GM21717 (cell line): ENCODE measurements around the gene DYNLT2.
"Not testable (repeated sequence)": the region's sequence is repeated elsewhere in the genome, so short reads cannot be mapped to it uniquely, and the experiment has no call there.

Experiments
- ATAC-seq: cut with Tn5 transposase; IDR thresholded peaks from one replicate; pipeline ENCODE4 v1.9.1; 2021; ENCODE audit warnings: mild to moderate bottlenecking, moderate library complexity; ENCODE audit not compliant: unreplicated experiment

DYNLT2 gene

GRCh38 chr6:169783971-169784820 is 32.8 kb upstream of the DYNLT2 start:
- no peak for ATAC-seq

GRCh38 chr6:169783401-169783800 is 32.0 kb upstream of the DYNLT2 start:
- ATAC-seq, result no peak

GRCh38 chr6:169782966-169783365 is 31.6 kb upstream of the DYNLT2 start:
- ATAC-seq, result no peak

DNA sequence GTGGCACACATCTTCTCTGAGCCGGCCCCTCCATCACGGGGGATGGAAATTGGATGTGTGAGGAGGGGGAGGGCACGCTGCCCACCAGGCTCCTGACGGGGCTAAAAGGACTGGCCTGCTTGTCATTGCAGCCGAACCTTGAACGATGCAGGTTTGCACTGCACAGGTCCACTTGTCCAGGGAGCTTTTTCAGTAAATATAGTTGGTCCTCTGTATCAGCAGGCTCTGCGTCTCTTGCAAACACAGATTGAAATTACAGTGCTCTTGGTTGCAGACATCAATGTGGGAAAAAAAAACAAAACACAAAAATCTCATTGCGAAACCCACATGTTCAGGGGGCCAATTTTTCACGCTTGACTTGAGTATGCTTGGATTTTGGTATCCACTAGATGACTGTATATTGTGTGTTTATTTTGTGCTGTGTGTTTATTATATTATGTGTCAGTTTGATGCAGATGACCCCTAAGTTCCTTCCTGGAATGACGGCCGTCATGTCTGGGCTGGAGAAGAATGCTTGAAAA is 29.3 kb upstream of the DYNLT2 start:
- no peak for ATAC-seq

- no peak for ATAC-seq
Observed at GRCh38 chr6:169779896-169780295, 28.5 kb upstream of the DYNLT2 start.

- ATAC-seq, result no peak
Observed at GRCh38 chr6:169779092-169779815, 27.9 kb upstream of the DYNLT2 start.

DNA sequence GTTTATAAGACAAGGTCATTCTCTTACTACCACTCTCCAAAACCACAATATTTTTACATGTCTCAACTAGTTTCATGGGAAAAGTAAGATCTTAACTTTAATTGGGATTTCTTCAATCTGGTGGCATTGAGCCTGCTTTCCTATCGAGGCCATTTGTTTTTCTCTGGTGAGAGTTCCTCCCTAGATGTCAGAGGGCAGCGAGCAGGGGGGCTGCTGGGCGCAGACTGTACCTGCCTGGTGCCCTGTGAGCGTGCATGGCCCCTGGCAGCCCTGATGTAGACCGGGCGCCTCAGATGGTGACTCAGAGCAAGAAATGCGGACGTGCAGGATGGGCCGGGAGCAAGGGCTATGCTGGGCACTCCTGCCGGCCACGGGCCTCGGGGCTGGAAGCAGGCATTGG is 27.3 kb upstream of the DYNLT2 start:
- ATAC-seq, result no peak

GRCh38 chr6:169777896-169778295 is 26.5 kb upstream of the DYNLT2 start:
- ATAC-seq, result no peak

GRCh38 chr6:169776379-169776778 is 25.0 kb upstream of the DYNLT2 start:
- no peak for ATAC-seq

DNA sequence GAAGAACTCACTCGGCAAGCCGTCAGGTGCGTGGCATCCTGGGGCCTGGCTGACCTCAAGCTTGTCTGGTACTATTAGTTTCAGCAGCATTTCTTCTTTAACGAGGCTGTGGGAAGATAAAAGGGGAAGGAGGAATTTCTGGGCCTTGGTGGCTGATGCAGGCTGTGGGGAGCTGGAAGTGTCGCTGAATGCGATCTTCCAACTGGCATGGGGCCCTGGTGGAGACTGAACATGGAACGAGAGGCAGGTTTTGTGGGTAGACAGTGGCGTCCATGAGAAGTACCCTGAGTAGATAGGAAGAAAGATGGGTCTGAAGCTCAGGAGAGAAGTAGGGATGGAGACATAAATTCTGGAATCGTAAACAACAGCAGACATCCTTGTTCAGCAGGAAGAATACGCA is 23.9 kb upstream of the DYNLT2 start:
- no peak for ATAC-seq

DNA sequence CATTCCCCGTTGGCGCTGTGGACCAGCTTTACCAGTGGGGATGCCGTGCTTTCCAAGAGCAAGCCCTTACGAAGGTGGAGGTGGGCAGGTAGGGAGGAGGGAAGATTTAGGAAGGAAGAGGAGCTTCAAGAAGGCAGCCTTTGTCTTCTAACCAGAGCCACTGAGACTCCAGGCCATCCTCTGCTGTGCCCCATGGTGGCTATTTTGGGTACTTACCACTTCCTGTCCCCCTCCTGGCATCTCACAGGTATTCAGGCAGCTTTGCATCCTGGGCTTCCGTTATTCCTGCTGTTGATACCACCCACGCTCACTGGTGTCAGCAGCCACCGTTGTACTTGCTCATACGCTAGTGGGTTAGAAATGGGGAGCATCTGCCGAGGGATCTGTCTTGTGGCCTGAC is 23.0 kb upstream of the DYNLT2 start:
- ATAC-seq, result no peak

- no peak for ATAC-seq
Observed at GRCh38 chr6:169766921-169767736, 15.8 kb upstream of the DYNLT2 start.

GRCh38 chr6:169766232-169766631 is 14.9 kb upstream of the DYNLT2 start:
- no peak for ATAC-seq

- ATAC-seq, result not testable (repeated sequence)
Observed at GRCh38 chr6:169765789-169766188, 14.4 kb upstream of the DYNLT2 start.

DNA sequence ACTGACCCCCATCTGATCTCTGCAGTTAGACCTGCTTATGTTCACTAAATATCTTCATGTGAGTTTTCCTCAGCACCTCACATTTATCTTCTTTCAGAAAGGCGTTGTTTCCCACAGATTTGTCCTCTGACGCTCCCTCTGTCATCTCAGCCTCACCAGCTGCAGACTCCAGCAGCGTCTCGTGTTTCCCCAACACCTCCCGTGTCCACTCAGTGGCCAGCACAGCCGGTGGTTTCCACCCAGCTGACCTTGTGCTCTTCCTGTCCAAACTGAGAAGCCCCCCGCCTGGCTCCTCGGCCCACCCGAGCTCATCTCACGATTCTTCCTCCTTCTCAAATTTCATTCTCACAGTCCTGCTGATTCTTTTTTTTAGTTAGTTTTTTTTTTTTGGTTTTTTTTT is 12.5 kb upstream of the DYNLT2 start:
- ATAC-seq, result no peak

DNA sequence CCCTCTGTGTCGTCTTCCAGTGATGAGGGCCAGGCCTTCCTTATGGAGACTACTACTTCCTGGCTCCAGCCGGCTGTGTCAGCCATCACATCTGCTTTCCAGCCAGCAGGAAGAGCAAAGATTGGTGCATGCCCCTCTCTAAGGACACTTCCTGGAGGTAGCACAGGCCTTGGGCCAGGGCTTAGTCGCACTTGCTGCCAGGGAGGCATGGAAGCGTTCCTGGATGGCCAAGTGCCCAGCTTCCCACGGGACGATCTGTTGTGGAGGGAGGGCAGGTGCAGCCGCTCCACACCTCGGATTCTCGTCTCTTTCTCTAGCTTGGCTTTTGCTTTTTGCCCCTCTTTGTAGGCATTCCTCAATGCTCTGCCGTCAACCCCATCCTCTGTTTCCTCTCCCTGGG is 11.9 kb upstream of the DYNLT2 start:
- no peak for ATAC-seq

DNA sequence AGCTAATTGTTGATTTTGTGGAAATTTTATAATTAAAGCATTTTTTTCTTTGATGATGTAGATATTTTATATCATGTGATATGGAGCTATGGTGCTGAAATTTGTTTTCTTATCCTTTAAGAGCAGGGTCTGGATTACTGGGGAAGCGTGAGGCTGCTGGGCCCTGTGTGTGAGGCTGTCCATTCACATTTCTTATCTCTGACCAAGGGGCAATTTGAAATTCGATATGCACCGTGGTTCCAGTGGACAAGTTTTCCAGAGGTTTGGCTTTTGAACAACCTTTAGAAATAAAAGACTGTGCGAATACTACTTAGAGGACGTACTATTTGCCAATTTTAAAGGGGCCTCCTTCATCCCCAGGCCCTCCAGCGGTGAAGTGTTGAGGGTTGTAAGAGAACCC is 3.8 kb upstream of the DYNLT2 start:
- ATAC-seq, result no peak

- ATAC-seq, result no peak
Observed at GRCh38 chr6:169752074-169752623, 777 bp upstream of the DYNLT2 start.

GRCh38 chr6:169746556-169746955 is 4.8 kb downstream of the DYNLT2 start:
- no peak for ATAC-seq

GRCh38 chr6:169745405-169745804 is 6.0 kb downstream of the DYNLT2 start:
- ATAC-seq, result no peak

DNA sequence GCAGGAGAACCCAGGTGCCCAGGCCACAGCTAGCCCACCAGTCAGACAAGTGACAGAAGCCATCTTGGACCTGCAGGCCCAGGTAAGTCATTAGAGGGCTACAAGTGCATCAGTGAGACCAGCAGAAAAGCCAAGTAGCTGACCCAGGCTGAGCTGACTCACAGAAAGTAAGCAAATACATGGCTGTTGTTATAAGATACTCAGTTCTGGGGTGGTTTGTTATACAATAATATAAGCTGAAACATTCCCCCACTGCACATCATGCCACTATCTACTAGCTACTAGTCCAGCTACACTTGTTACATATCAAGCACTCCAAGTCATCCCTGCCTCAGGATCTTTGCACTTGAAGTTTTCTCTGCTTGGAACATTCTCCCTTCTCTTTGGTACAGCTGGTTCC is 10.0 kb downstream of the DYNLT2 start:
- ATAC-seq, result no peak
